HCT116 (cell line): ENCODE results near the gene NHERF2. TPM values are rescaled to one million over a fixed set of nuclear protein-coding genes. Genes with fewer than 3 reads are reported as not detected.

ENCODE experiments used
- ATAC-seq: fragments of 200-7000 bp; cut with Tn5 transposase; 2 replicates; pipeline ENCODE4 v1.9.1; 2020; ENCODE audit warnings: mild to moderate bottlenecking, moderate library complexity
- BruUV-seq: library from RNA; stranded (reverse); fragments of 400-500 nt; replicated peaks from 2 replicates; lab custom pipeline; 2021; lab: Mats Ljungman, UMichigan
- CTCF ChIA-PET: fragments of 300-600 bp; sonication (Branson Sonifier 250); formaldehyde crosslinking; loops from one replicate; lab custom pipeline; 2021; ENCODE audit warnings: antibody characterized with exemption; lab: Charles Lee
- POLR2A ChIA-PET: fragments of 300-600, 350-600 bp; sonication (Branson Sonifier 250); formaldehyde crosslinking; loops from one replicate; lab custom pipeline; 2021; ENCODE audit warnings: antibody characterized with exemption; lab: Charles Lee
- RAD21 ChIA-PET, 2 experiments: fragments of 300-600 bp; sonication (Branson Sonifier 250); formaldehyde crosslinking; loops; one replicate each; lab custom pipeline; 2023; ENCODE audit warnings: low total read pairs in 2 of 2; ENCODE audit not compliant: uncharacterized antibody in 2 of 2, unreplicated experiment in 2 of 2, low non-redundant PET in 1 of 2; lab: Charles Lee
- DNase-seq: peaks from one replicate; pipeline ENCODE4 v3.0.0-alpha.2; 2010; ENCODE audit warnings: low read depth, low spot score
- H2AFZ ChIP-seq: fragments of 200-600 bp; shearing (Covaris generic), sonication (generic); 2 replicates; pipeline ENCODE4 v1.6.1; 2017; ENCODE audit warnings: low read depth, mixed run types, mixed read lengths, antibody characterized with exemption, low read length; ENCODE audit not compliant: poor library complexity, severe bottlenecking
- H3K27ac ChIP-seq: 2 replicates; pipeline ENCODE4 v1.5.1; 2012; ENCODE audit warnings: low read depth, low read length
- H3K27me3 ChIP-seq: fragments of 200-600 bp; sonication (generic); 2 replicates; pipeline ENCODE4 v1.6.1; 2016; ENCODE audit warnings: mixed run types, low read length, mixed read lengths; ENCODE audit not compliant: insufficient read depth
- H3K36me3 ChIP-seq, 2 experiments: fragments of 200-500 bp in 1 of 2; fragments of 200-600 bp in 1 of 2; sonication (Bioruptor generic) in 1 of 2; sonication (generic) in 1 of 2; 2 replicates each; pipeline versions ENCODE4 v1.5.1 to v1.6.1; 2014 to 2016; ENCODE audit warnings: low read length in 2 of 2, inconsistent platforms in 1 of 2, mixed read lengths in 1 of 2, mixed run types in 1 of 2; ENCODE audit not compliant: insufficient read depth in 2 of 2, control insufficient read depth in 1 of 2
- H3K4me1 ChIP-seq, 2 experiments: fragments of 200-600 bp in 1 of 2; sonication (generic) in 1 of 2; 2 replicates each; pipeline versions ENCODE4 v1.5.1 to v1.6.1; 2012 to 2017; ENCODE audit warnings: low read length in 2 of 2, inconsistent platforms in 1 of 2, mild to moderate bottlenecking in 1 of 2, mixed read lengths in 1 of 2, mixed run types in 1 of 2, moderate library complexity in 1 of 2; ENCODE audit not compliant: insufficient read depth in 2 of 2, control insufficient read depth in 1 of 2
- H3K4me2 ChIP-seq: fragments of 200-600 bp; sonication (generic); 2 replicates; pipeline ENCODE4 v1.6.1; 2017; ENCODE audit warnings: mixed run types, low read length, mixed read lengths
- H3K4me3 ChIP-seq, 2 experiments: fragments of 200-600 bp in 1 of 2; sonication (generic) in 1 of 2; replicated peaks in 1 of 2; 2 replicates each; pipeline ENCODE4 v1.5.1; 2011 to 2016; ENCODE audit warnings: low read length in 2 of 2, control low read depth in 1 of 2, low read depth in 1 of 2, mild to moderate bottlenecking in 1 of 2, mixed read lengths in 1 of 2, mixed run types in 1 of 2
- H3K79me2 ChIP-seq: fragments of 200-600 bp; sonication (generic); 2 replicates; pipeline ENCODE4 v1.6.1; 2017; ENCODE audit warnings: mild to moderate bottlenecking, mixed run types, low read length, moderate library complexity, mixed read lengths; ENCODE audit not compliant: insufficient read depth
- H3K9ac ChIP-seq: fragments of 200-600 bp; sonication (generic); 2 replicates; pipeline ENCODE4 v1.6.1; 2016; ENCODE audit warnings: low read length, mixed read lengths
- H3K9me2 ChIP-seq: fragments of 200-600 bp; sonication (generic), shearing (Covaris generic); 2 replicates; pipeline ENCODE4 v1.6.1; 2017; ENCODE audit warnings: mixed run types, mild to moderate bottlenecking, moderate library complexity; ENCODE audit not compliant: insufficient read depth
- H3K9me3 ChIP-seq, 2 experiments: fragments of 200-500 bp in 1 of 2; fragments of 200-600 bp in 1 of 2; sonication (Bioruptor generic) in 1 of 2; sonication (generic) in 1 of 2; 2 replicates each; pipeline ENCODE4 v1.6.1; 2014 to 2017; ENCODE audit warnings: low read length in 2 of 2, mixed read lengths in 2 of 2, inconsistent platforms in 1 of 2, low read depth in 1 of 2, mild to moderate bottlenecking in 1 of 2, mixed run types in 1 of 2, moderate library complexity in 1 of 2; ENCODE audit not compliant: control insufficient read depth in 1 of 2, insufficient read depth in 1 of 2
- H4K20me1 ChIP-seq: fragments of 200-600 bp; sonication (generic), shearing (Covaris generic); 2 replicates; pipeline ENCODE4 v1.6.1; 2017; ENCODE audit warnings: mixed run types, mild to moderate bottlenecking, moderate library complexity; ENCODE audit not compliant: insufficient read depth
- CEBPB ChIP-seq: IDR thresholded peaks from 2 replicates; pipeline ENCODE4 v1.6.1; 2012; ENCODE audit warnings: low read depth
- EGR1 ChIP-seq: IDR thresholded peaks from 2 replicates; pipeline ENCODE4 v1.6.1; 2012; ENCODE audit warnings: low read depth
- FOSL1 ChIP-seq: IDR thresholded peaks from 2 replicates; pipeline ENCODE4 v1.6.1; 2012; ENCODE audit warnings: low read depth
- POLR2AphosphoS5 ChIP-seq: IDR thresholded peaks from 2 replicates; pipeline ENCODE4 v1.6.1; 2011; ENCODE audit warnings: mild to moderate bottlenecking, low read depth, low read length, moderate library complexity
- RAD21 ChIP-seq: IDR thresholded peaks from 2 replicates; pipeline ENCODE4 v1.6.1; 2012; ENCODE audit warnings: low read depth, mild to moderate bottlenecking
- SIN3A ChIP-seq: IDR thresholded peaks from 2 replicates; pipeline ENCODE4 v1.6.1; 2012; ENCODE audit warnings: low read depth
- SP1 ChIP-seq: IDR thresholded peaks from 2 replicates; pipeline ENCODE4 v1.6.1; 2012; ENCODE audit warnings: low read depth
- ZFX ChIP-seq: fragments of 450-650 bp; IDR thresholded peaks from 2 replicates; pipeline ENCODE4 v1.6.1; 2017
- intact Hi-C: fragments of 100-400 bp; cut with micrococcal nuclease; formaldehyde crosslinking; loops from 2 replicates; pipeline ENCODE4 v1.10.0; 2022
- total RNA-seq: library from RNA; stranded (reverse); gene quantifications from one replicate; pipeline ENCODE4 v1.2.1, GENCODE V29; 2021; ENCODE audit not compliant: unreplicated experiment
- TF ChIP-seq, protein P1 (sequence below), 3 experiments: fragments of 200-600 bp in 1 of 3; sonication (generic) in 1 of 3; IDR thresholded peaks in 2 of 3; conservative IDR thresholded peaks in 1 of 3; 2 replicates each; pipeline ENCODE4 v1.5.1; 2012 to 2017; ENCODE audit warnings: low read depth in 2 of 3, low read length in 2 of 3, antibody characterized with exemption in 1 of 3, borderline replicate concordance in 1 of 3, control low read depth in 1 of 3, mild to moderate bottlenecking in 1 of 3, mixed read lengths in 1 of 3, mixed run types in 1 of 3, moderate library complexity in 1 of 3; ENCODE audit not compliant: insufficient read depth in 1 of 3

Gene NHERF2
- total RNA-seq, 1 experiment from 2014 or later, result 58.4 TPM

- no peak for DNase-seq
- intact Hi-C loops, result no loop called here
- H3K4me1 ChIP-seq, result no peaks in the 10 kb centered on the region
- H3K9me2 ChIP-seq, result no peaks in the 10 kb centered on the region
- H3K36me3 ChIP-seq, result no peaks in the 10 kb centered on the region; a peak in 2 of 4 replicates
- no peak overlapping the region for H3K4me3 ChIP-seq
- H2AFZ ChIP-seq, result no peak overlapping the region
- H4K20me1 ChIP-seq, result no peaks in the 10 kb centered on the region
- no peak overlapping the region for H3K27ac ChIP-seq
- no peaks in the 10 kb centered on the region for H3K9me3 ChIP-seq
- no peak overlapping the region for H3K4me2 ChIP-seq
- ChIA-PET POLR2A (no interaction called here), RAD21 (no interaction called here), CTCF (interaction anchor here (0.7 kb wide), 1 partner anchor 84 kb away, joined by 3 read pairs; no protein-coding TSS in a partner anchor)
- no TSS peak for BruUV-seq
- no peaks in the 10 kb centered on the region for H3K27me3 ChIP-seq
- H3K9ac ChIP-seq, result no peak overlapping the region
- TF ChIP-seq EGR1 (no peak), ZFX (no peak), SP1 (no peak), CEBPB (no peak), SIN3A (no peak), RAD21 (no peak), POLR2AphosphoS5 (no peak), FOSL1 (no peak)
- TF ChIP-seq, protein P1, sequence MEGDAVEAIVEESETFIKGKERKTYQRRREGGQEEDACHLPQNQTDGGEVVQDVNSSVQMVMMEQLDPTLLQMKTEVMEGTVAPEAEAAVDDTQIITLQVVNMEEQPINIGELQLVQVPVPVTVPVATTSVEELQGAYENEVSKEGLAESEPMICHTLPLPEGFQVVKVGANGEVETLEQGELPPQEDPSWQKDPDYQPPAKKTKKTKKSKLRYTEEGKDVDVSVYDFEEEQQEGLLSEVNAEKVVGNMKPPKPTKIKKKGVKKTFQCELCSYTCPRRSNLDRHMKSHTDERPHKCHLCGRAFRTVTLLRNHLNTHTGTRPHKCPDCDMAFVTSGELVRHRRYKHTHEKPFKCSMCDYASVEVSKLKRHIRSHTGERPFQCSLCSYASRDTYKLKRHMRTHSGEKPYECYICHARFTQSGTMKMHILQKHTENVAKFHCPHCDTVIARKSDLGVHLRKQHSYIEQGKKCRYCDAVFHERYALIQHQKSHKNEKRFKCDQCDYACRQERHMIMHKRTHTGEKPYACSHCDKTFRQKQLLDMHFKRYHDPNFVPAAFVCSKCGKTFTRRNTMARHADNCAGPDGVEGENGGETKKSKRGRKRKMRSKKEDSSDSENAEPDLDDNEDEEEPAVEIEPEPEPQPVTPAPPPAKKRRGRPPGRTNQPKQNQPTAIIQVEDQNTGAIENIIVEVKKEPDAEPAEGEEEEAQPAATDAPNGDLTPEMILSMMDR (IDR thresholded peaks at IDR 0.05 in 2 of 3, conservative IDR thresholded peaks at IDR 0.05 in 1 of 3; ENCODE audit: borderline replicate concordance in 1 of 3, insufficient read depth in 1 of 3, low read depth in 2 of 3, low read length in 2 of 3), result peak in 2 of 3 experiments; percentile 35 to 37; a peak in 4 of 6 replicates
- peak; percentile 80 for ATAC-seq
- no peaks in the 10 kb centered on the region for H3K79me2 ChIP-seq
These were observed 30.1 kb downstream of the NHERF2 start for GRCh38 chr16:2056681-2057407.
